ENCODE results near the gene ZNF837. TPM values are rescaled to one million over a fixed set of nuclear protein-coding genes. Genes with fewer than 3 reads are reported as not detected.

The ZNF837 gene
- total and polyA plus RNA-seq, 2 of the 4 experiments (the other 2 are of a cell fraction) = 0.54 to 1.2 TPM

- peak within 1 kb of the TSS; percentile 88 for H3K27ac ChIP-seq (ENCODE audit: insufficient read depth, low read length)
- H3K23ac ChIP-seq (ENCODE audit: low read depth, low read length) = peak within 1 kb of the TSS; percentile 70
- no peaks in the 10 kb centered on the region for H3K36me3 ChIP-seq (ENCODE audit: control insufficient read depth, insufficient read depth, low read length)
- peak within 1 kb of the TSS; percentile 88 for H2AK5ac ChIP-seq (ENCODE audit: low read depth, low read length)
- H3K79me1 ChIP-seq (ENCODE audit: low read depth in 1 of 2, low read length in 2 of 2) = peaks cover 26 to 42% of the 10 kb centered on the region in 2 experiments
- peak within 1 kb of the TSS; percentile 73 for H3K14ac ChIP-seq (replicated peaks; ENCODE audit: low read depth, low read length)
- BruUV-seq (replicated peaks) = no TSS peak
- dilution Hi-C loops (cut with HindIII; ENCODE audit: low sequenced_read_pairs, unreplicated experiment) (no loop called here), intact Hi-C loops (cut with micrococcal nuclease) (loop anchor here (2.0 kb wide), 1 partner anchor 32 kb away; the partner anchor contains the start of gene ZNF132), in situ Hi-C loops (cut with MboI; ENCODE audit: low sequenced_read_pairs) (no loop called here)
- H2BK20ac ChIP-seq (ENCODE audit: low read depth, low read length) = no peak within 1 kb of the TSS
- peaks cover 11% of the 10 kb centered on the region for H3K4me1 ChIP-seq (ENCODE audit: control insufficient read depth, insufficient read depth, low read length)
- peak within 1 kb of the TSS; percentile 76 for H4K5ac ChIP-seq (ENCODE audit: low read depth, low read length)
- H4K8ac ChIP-seq (ENCODE audit: low read depth in 2 of 2, low read length in 2 of 2) = peak within 1 kb of the TSS; percentile 77 to 96
- H2AK9ac ChIP-seq (replicated peaks; ENCODE audit: low read depth, low read length, poor library complexity) = peak within 1 kb of the TSS; percentile 98
- peak within 1 kb of the TSS; percentile 98 for H3K4me2 ChIP-seq (ENCODE audit: low read depth, low read length)
- TF ChIP-seq USF2 (IDR thresholded peaks at IDR 0.05; ENCODE audit: low read depth, low read length) (0 out of 2 replicates have a peak, but pooled peaks have one; percentile 4), RFX5 (IDR thresholded peaks at IDR 0.05; ENCODE audit: low read depth, low read length) (no peak), MAZ (IDR thresholded peaks at IDR 0.05; ENCODE audit: borderline replicate concordance, low read depth, low read length) (peak; percentile 90), SMC3 (IDR thresholded peaks at IDR 0.05; ENCODE audit: low read depth, low read length) (no peak), RAD21 (IDR thresholded peaks at IDR 0.05; ENCODE audit: low read length) (no peak), MXI1 (IDR thresholded peaks at IDR 0.05; ENCODE audit: borderline replicate concordance, low read depth, low read length) (peak; percentile 79; the same call in 1 of the 2 replicates), FOS (IDR thresholded peaks at IDR 0.05; ENCODE audit: low read depth, low read length) (no peak), POLR2A (IDR thresholded peaks at IDR 0.05; ENCODE audit: low read depth, low read length) (peak; percentile 89), CEBPB (IDR thresholded peaks at IDR 0.05; ENCODE audit: low read depth, low read length) (no peak), ELK1 (IDR thresholded peaks at IDR 0.05; ENCODE audit: borderline replicate concordance, low read depth, low read length) (no peak), CTCF (conservative IDR thresholded peaks at IDR 0.05; ENCODE audit: low read depth, low read length) (0 out of 2 replicates have a peak, but pooled peaks have one; percentile 9)
- peak within 1 kb of the TSS; percentile 95 for H3K4me3 ChIP-seq (ENCODE audit: insufficient read depth, low read depth, low read length)
- peak within 1 kb of the TSS; percentile 46; the same call in 1 of the 2 replicates for H3K18ac ChIP-seq (ENCODE audit: low read depth, low read length)
- peak within 1 kb of the TSS; percentile 86 for H3K4ac ChIP-seq (ENCODE audit: low read depth, low read length)
- H2AFZ ChIP-seq (replicated peaks; ENCODE audit: low read length, poor library complexity) = peak within 1 kb of the TSS; percentile 91
- H3K9me1 ChIP-seq (ENCODE audit: insufficient read depth, low read length) = peaks cover 21% of the 10 kb centered on the region
- POLR2A ChIA-PET (ENCODE audit: unreplicated experiment) = interaction anchor here (0.5 kb wide), 1 partner anchor 1054 kb away, joined by 3 read pairs; no protein-coding TSS in a partner anchor
- peak within 1 kb of the TSS; percentile 82 for H2BK5ac ChIP-seq (ENCODE audit: low read depth, low read length, poor library complexity, severe bottlenecking)
- no peaks in the 10 kb centered on the region for H3K9me3 ChIP-seq (ENCODE audit: control insufficient read depth, insufficient read depth, low read length)
- ATAC-seq (ENCODE audit: low read depth) = peak; percentile 98
- H3K56ac ChIP-seq (ENCODE audit: extremely low read depth, insufficient read depth, low read length) = peak within 1 kb of the TSS; percentile 68
- peaks cover 12% of the 10 kb centered on the region for H4K20me1 ChIP-seq (ENCODE audit: insufficient read depth, low read length)
- peak; percentile 93 for DNase-seq
- H2BK120ac ChIP-seq (ENCODE audit: low read depth, low read length) = peak within 1 kb of the TSS; percentile 24; the same call in 1 of the 2 replicates
- no peaks in the 10 kb centered on the region for H3K27me3 ChIP-seq (ENCODE audit: control insufficient read depth, insufficient read depth, low read length)
- H2BK15ac ChIP-seq (ENCODE audit: low read depth, low read length) = no peak within 1 kb of the TSS; the same call in 2 of the 3 replicates
- 1% methylated on average over 70 of the region's 100 CpGs; no CpG with 5 or more reads in 1 of the 2 experiments for WGBS, 2 experiments (ENCODE audit: extremely low coverage in 2 of 2, insufficient read length in 1 of 2)
- H3K9ac ChIP-seq (ENCODE audit: low read depth, low read length) = peak within 1 kb of the TSS; percentile 96
- H4K91ac ChIP-seq (ENCODE audit: insufficient read depth, low read depth, low read length) = peak within 1 kb of the TSS; percentile 76
- CTCF ChIA-PET = no interaction called here
Measured at GRCh38 chr19:58408152-58409009, 27.6 kb upstream of the ZNF837 start, which contains the start of gene ZNF584. Gene ZNF584 (plus strand): TSS chr19:58408649. CDS start chr19:58409148, 499 bp downstream.

Measured in IMR-90 (cell line).